Activated naive CD8-positive, alpha-beta T cell treated with anti-CD3 and anti-CD28 coated beads, Interleukin-2, amount 50 U/mL, for 16 hours (primary cell): ENCODE results near the gene WNT7B.

Experiments used
- DNase-seq: peaks from one replicate; pipeline ENCODE4 v3.0.0-alpha.2; 2020; ENCODE audit warnings: low read depth, low spot score

Gene WNT7B

DNA sequence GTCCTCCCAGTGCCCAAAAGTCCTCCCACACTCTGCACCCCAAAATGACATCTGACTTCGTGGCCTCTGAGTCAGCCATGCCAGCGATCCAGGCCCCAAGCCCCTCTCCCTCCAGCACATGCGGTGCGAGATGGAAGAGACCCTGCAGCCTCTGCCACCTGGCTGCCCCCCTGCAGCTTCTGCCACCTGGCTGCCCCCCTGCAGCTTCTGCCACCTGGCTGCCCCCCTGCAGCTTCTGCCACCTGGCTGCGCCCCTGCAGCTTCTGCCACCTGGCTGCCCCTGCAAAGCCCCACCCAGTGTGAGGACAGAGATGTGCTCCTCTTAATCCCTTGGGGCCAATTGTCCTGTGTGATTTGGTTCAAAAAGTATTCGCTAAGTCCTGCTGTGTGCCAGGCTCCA lies 68.0 kb downstream of the WNT7B start:
- no peak for DNase-seq

DNA sequence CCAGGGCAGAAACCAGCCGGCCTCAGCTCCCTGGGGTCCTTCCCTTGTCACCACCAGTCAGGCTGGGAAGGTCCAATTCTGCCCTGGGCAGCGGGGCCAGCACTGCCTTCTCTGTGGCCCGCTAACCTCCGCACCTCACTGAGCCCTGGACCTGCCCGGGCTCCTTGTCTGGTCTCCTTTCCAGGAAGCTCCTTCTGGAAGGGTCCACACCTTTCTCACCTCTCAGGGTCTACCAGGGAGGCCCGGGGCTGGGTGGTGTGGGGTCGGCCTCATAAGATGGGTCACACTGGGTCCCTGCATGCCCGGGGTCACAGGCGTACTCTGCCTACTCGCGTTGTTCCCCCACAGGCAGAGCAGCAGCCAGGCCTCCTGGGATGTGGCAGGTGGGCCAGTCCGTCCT lies 69.0 kb downstream of the WNT7B start:
- DNase-seq, result no peak

DNA sequence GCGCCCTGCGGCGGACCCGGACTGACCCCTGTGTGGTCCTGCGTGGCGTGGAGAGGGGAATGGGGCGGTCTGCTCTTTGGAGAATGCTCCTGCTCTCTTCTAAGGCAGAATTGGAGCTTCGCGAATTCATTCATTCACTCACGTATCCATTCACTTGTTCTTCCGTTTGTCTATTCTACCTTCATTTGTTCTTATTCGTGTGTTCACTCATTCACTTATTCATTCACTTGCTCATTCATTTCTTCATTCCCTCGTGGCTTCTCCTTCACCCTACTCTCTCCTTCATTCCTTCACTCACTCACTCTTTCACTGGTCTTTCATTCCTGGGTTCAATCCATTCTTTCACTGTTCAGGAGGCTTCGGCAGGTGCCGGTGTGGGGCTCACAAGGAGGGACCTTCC lies 69.6 kb downstream of the WNT7B start:
- DNase-seq, result no peak

DNA sequence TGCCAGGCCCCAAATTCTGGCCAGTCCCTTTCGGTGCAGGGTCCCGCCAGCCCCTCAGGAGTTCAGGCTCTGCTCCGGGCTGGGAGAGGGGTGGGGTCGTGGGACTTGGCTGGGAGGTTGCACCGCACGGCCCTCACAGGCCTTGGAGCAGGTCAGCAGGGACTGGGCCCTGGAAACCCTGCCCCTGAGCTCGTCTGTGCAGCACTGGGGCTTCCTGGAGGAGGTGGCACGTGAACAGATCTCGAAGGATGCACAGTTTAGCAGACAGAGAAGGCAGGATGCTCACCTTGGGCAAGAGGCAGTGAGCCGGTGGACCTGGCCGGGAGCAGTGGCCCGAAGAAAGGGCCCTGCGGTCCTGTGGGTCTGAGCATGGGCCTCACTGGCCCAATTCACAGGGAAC lies 70.0 kb downstream of the WNT7B start:
- DNase-seq, result no peak

DNA sequence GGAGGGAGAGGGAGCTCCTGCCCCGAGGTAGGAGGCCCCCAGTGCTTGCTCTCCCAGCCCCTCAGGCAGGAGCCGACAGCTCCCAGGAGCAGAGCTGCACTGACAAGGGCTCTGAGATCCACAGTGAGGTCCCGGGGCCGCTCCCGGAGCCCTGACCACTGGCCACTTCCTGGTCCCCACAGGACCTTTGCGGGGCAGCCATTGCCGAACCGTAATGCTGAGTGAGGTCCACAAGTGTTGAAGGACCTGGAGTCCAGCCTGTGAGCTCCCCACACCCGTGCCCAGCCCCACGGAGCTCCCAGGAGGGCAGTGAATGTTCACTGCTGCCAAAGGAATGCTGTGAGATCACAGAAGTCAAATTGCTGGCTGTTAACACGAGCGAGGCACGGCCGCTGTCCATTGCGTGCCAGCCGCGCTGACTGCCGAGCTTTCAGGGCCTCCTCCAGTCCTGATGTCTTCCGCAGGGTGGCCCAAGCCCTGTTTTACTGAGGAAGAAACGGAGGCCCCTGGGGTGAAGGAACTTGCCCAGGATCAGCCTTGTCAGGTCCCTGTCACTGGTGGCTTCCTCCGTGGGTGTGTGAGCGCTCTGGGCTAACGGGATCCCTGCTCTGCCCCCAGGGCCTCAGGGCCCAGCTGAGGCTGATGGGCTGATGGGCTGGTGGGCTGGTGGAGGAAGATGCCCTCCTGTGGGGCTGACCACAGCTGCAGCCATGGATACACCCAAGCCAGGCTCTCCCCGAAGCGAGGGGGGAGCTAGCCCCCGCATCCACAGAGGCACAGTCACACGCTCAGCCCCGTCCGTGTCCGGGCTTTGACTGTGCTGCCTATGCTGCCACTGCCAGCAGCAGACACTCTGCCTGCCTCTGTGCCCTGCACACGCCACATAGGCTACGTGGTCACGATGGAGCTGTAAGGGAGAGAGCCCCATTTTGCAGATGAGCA lies 70.8 kb downstream of the WNT7B start:
- DNase-seq, result no peak

DNA sequence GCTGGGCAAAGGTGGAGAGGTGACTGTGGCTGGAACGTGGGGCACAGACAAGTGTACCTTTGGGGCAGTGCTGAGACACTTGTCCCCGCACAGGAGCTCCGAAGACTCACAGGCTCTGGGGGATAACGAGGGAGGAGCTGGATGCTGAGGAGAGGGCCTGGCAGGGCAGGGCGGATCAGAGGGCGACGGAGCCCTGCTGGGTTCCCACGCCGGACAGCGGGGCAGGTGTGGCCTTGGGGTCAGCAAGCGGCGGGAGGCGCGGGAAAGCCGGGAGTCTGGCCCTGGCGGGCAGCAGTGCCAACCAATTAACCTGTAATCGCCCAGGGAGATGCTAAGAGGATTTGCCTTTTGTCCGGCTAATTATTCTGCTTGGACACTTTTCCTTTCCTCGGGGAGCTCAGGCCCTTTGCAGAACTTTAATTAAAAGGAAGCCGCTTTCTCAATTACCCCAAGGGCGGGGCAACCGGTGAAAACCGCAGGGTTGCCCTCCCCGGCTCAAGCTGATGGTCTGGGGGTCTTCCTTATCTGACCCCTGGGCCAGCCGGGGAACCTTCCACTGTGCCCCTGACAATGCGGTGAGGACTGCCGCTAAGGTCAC lies 71.5 kb downstream of the WNT7B start:
- no peak for DNase-seq

DNA sequence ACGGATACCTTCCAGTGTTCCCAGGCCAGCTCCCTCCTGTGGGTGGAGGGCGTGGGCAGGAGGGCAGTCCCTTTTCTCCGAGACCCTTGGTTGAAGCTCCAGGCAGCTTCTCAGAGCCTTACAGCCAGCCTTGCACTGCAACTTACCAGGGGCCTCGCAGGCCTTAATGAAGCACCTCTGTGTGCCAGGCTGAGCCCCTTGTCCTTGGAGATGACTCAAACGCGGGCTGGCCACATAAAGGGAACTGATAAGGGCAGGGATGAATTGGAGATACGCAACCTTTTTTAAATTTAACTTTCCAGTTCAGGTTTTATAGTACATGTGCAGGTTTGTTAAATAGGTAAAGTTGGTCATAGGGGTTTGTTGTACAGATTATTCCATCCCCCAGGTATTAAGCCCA lies 72.7 kb downstream of the WNT7B start:
- no peak for DNase-seq

DNA sequence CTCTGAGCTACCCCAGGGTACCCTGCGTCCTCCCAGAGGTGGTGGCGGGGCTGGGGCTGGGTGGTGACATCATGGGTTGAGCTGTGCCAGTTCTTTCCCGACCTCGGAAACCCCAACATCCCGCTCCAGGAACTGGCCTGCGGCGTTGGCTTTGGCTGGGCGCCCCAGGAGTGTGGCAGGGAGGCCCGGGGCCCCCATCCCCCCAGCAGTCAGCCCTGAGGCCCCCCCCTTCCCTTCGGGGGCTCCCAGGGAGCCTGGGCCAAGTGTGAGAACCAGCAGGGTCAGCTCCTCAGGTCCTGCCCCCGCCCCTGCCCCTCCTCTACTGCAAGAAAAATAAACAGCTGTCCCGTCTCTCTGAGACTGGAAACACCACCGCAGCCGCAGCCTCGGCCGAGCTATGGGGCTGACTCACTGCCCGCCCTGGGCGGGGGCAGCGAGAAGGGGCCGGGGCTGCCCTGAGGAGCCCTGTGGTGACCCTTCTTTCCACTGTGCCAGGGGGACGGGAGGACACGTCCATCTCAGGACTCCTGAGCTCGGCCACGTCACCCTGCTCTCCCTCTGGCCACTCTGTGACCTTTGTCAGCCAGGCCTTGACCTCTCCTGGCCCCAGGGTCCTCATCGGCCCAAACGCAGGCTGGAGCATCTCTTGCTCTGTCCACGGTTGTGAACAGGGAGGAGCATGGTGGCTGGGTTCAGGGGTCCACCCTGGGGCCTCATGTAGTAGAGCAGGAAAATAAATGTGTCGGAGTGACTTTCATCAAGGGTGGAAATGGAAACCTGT lies 73.4 kb downstream of the WNT7B start:
- DNase-seq, result no peak

DNA sequence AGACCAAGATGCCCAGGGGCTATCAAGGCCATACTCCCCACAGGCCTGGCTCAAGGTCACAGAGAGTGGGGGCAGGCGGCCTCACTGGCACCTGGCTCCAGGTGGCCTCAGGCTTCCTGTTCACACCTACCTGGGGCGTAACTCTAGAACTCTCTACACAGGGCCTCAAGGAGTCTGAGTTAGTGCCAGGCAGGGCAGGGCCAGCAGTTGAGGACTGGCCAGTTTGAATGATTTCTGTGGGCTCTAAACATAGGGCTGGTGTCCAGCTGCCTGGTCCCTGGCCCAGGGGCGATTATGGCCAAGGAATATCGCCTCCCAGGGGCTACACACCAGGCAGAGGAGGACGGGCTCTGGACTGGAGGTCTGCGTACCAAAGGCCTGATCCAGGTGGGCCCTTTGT lies 79.2 kb downstream of the WNT7B start:
- no peak for DNase-seq

DNA sequence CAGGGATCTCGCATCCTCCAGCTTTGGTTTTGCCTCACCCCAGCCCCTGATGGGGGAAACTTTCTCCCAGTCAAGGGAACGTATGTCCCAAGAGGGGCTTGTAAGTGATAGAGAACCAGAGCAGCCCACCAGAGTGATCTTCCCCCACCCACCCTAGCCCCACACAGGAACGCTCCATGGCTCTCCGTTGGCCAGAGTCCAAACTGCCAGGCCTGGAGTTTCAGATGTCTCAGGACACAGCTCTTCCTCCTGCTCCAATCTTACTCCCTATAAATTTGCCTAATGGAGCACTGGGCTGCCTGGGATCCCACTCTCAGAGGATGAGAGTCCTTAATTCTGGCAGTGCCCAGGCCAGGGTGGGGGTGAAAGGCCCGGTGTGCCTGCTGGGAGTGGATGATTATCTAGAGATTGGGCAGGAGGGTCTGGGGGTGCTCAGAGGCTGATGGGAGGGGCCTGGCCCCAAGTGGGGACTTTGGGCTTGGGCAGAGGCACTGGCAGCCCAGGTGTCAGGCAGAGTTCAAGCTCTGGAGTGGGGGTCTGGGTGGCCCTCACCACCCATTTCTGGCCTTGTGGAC lies 79.9 kb downstream of the WNT7B start:
- DNase-seq, result no peak

DNA sequence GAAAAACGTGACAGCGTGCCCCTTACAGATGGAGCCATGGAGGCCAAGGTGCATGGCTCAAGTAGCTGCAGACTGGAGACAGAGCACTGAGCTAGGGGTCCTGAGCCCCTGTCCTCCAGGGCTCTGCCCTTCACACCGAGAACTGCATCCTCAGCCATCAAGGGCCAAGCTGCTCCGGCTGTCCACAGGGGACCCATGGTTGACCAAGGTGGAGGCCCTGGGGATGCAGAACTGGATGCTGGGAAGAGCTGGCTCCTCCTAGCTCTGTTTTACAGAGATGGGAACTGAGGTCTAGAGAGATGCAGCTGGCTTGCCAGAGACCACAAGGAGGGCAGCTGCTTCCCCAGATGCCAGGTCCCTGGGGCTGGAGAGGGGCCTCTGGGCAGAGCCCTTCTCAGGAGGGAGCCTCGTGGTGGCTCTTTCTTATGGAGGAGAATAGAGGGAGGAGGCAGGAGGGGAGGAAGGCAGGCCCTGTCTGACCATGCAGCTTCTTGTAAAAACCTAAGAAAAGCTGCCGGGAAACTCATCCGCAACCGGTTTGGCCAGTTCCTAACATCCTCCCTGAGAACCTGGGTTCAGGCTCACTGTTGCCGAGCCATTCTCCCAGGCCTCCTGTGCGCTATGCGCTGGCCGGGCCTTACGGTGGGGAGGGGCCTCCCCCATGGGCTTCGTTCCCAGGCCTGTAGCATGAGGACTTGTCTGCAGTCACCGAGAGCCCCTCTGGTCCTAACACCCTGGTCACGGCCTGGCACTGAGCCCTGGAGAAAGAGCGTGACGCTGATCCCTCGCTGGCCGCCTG lies 80.6 kb downstream of the WNT7B start:
- no peak for DNase-seq

DNA sequence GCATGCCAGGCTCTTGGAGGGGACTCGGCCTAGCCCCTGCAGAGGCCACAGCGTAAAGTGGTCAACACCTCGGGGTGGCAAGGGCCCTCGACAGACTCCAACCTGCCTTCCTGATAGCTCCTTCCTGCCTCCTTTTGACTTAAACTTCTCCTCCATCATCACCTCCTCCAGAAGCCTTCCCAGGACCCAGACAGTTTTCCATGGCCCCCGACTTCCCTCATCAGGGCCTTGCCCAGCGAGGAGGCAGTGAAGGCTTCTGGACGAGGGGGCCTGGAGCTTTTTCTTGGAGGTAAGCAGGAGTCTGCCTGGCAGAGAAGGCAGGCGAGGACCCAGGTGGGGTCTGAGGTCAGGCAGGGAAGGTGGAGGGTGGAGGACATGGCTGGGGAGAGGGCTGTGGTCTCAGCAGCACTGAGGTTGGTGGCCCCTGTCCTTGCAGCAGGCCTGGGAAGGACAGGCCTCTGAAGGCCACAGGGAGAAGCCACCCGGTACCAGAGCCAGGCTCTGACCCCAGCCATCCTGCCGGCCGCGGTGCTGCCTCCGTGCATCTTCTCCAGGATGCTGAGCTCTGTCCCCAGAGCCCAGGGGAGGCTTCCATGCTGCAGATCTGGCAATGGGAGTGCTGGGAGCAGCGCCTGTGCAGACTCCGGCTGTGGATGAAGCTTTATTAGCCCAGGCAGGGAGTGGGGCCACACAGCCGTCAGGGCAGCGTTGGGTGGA lies 81.4 kb downstream of the WNT7B start:
- DNase-seq, result no peak

DNA sequence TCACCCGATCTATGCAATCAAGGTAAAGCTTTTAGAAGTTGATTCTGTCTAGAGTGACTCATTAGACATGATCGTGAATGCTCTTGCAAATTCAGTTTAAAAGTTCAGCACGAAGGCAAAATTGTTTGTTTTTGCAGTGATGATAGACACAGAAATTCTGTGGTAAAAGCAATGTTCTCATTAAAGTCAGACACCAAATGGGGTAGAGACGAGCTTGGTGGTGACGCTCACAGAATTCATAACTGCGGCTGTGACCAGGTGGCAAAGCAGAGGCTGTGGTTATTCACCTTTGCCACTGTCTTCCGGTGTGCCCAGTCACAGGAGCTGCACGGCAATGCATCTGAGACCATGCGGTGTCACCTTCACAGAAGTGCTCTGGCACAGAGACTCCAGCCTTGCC lies 83.4 kb downstream of the WNT7B start:
- DNase-seq, result no peak

DNA sequence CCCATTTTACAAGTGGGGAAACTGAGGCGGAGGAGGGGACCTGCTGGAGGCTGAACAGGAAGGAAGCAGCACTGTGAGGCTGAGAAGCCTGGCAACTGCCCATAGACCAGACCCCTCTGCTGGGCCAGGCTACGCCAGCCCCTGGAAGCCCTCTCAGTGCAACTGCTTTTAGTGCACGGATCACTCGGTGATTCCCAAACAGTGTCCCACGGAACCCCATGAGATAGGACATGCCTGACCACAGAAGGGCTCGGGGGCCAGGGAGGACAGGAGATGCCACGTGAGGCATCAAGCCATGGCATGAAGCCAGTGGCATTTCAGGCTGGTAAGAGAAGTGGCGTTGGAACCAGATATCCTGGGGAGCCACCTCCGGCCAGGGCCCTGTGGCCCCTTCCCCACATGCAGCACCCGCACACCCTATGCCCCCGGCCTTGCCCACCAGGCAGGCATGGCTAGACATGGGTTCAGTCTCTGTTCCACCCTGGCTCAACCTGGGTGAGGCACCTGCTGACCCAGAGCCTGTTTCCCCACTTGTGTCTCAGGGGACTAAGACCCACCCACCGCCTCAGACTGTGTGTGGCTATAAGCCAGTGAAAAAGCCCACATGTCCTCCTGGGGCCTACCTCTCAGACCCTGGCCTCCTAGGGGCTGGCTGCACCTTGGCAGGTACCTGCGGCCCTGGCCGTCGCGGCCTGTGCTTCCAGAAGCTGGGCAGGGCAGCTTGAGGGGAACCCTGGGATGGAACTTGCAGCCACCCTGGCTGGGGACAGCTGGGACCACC lies 84.1 kb downstream of the WNT7B start:
- no peak for DNase-seq

DNA sequence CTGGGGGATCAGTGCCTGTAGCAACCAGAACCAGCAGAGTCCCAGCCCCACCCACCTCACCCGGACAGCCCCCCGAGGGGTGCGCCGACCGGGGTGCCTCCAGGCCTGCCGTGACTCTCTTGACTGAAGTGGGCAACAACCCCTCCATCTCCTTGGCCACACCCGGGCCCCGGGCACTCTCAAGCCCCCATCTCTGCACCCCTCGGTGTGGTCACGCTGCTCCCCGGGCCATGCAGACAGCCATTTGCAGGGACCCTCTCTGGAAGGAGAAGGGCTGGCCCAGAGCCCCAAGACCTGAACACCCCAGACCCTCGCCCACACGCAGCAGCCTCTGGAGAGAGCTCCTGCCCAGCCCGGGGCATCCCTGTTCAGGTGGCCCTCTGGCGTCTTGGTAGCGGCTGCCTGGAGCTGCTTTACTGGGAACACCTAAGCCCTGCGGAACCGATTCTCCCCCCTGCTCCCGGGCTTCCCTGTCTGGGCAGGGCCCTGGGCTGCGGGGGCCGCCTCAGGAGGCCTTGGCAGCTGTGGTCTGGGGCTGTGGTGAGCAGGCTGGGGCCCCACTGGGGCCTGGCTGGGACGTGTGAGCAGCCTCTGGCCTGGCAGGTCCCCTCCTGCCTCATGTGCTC lies 84.9 kb downstream of the WNT7B start:
- DNase-seq, result no peak

DNA sequence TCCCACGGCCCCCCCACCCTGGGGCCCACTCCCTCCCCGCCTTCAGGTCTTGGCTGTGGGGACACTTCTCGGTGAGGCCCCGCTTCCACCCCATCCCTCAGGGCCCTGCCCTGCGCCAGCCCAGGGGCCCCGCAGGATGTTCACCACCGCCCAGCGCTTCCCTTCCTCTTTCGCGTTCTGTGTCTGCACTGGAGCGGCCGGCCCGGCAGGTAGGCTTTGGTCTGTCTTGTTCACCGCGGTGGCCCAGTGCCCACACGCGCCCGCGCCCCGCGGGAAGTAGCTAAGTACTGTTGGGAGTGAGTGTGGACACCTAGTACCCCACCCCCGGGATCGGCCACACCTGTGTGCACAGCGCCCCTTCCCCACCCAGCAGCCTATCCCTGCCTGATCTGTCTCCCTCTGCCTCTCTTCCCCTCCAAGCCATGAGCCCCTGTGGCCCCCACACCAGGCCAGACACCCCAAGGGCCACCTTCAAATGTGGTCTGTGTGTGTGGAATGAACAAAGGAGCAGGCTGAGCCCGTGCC lies 85.4 kb downstream of the WNT7B start:
- no peak for DNase-seq

DNA sequence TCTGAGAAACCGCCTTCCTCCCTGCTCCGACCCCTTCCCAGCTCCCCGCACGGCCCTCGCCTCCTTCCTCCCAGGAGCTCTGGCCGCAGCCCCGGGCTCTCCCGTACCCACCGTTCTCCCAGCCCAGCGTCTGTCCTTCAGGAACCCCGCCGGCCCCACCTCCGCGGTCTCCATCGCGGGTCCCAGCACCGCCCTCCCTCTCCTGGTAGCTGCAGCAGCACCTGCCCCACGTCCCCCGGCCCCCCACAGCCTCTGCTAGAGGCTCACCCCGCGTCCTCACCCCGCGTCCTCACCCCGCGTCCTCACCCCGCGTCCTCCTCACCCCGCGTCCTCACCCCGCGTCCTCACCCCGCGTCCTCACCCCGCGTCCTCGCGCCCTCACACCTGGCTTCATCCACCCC lies 85.9 kb downstream of the WNT7B start:
- no peak for DNase-seq

DNA sequence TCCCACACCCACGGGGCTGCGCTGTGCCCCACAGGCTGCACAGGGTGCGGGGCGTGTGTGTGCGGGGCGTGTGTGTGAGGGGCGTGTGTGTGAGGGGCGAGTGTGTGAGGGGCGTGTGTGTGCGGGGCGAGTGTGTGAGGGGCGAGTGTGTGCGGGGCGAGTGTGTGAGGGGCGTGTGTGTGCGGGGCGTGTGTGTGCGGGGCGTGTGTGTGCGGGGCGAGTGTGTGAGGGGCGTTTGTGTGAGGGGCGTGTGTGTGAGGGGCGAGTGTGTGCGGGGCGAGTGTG lies 86.7 kb downstream of the WNT7B start:
- DNase-seq, result no peak

DNA sequence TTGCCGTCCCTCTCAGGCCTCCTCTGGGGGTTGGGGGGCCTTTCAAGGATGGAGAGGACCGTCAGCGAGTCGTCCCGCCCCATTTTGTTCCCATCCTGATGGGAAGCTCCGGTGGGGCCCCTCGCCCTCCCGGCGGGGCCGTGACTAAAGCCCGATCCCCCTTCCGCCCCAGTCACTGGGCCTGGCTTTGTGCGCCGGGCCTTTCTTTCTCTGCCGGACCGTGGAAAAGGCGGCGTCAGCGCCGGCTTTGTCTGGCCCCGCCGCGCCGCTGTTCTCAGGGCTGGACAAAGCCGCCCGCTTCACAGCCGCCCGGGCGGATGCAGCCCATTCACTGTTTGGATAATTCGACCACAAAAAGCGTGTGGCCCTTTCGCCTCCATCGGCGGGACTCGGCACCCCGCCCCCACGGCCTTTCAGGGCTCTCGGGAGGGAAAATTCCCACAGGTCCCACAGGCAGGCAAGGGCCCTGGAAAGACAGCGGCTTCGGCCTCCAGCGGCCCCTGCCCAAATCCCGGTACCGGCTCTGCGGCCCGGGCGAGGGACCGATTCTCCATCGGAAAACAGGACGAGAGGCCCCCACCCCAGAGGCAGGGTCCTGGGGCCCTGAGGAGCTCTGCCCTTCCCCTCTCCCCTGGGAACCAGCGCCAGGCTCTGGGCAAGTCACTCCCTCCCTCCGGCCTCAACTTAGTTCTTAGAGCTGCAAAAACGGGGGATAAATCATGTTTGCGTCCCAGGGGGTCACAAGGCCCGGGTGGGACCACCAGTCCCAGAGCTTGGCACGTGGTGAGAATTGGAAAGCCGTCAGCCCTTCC lies 87.2 kb downstream of the WNT7B start:
- no peak for DNase-seq
